ENCODE results near the gene SUPT3H.
"Not testable (repeated sequence)": the region's sequence is repeated elsewhere in the genome, so short reads cannot be mapped to it uniquely, and the experiment has no call there.

Gene SUPT3H

DNA sequence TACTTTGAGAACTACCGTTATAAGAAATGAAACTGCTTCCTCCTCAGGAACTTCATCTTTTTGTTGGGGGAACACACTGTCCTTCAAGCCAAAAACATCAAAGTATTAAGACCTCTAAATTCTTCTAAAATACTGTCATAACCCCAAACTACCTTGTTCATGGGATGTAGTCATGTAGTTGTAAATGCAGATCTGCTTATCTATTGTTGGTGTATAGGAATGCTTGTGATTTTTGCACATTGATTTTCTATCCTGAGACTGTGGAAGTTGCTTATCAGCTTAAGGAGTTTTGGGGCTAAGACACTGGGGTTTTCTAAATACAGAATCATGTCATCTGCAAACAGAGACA lies 332.5 kb downstream of the SUPT3H start:
- DNase-seq, result no peak

DNA sequence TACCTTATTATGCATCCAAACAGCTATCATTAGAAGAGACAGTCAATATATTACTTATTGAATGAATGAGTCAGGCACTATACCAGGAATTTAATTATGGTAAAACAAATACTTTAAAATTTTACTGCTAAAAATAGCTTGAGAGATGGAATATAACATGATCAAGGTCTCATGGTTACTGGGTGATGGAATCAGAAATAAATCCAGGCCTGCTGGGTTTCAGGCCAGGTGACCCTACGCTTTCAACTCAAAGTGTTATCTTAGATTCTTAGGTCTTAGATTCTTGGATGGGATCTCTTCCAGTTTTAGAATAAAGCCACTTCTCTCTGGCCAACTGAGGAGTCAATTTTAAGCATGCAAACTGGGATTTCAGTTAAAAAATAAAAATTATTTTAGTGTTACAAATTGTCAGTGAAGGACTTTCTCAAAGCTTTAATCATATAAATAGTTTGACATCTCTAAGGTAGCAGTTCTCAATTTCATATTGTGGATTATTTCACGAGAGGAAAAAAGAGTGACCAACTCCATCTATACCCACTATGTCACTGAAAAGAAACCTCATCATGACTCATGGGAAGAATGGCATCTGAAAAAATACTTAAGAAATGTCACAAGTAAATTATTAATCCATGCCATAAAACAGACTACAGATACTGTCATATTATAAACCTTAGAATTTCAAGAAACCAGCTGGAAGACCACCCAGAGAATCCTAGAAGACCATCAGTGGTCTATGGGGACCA lies 333.1 kb downstream of the SUPT3H start:
- DNase-seq, result no peak

DNA sequence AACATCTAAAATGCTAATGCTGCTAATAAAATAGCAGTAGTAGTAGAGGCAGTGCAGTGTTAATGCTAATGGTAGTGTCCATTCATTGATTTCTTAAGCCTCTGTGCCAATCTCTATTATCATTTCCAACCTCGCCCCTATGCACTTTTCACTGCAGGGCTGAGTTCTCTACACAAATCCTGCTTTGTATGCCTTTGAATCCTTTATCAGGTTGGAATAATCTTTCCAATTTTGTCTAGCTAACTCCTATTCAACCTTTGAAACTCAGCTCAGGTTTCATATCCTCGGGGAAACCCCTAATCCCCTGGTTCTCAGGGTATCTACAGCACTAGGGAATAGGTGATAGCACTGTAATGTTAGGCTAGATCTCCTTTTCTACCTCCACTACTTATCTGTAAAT lies 333.6 kb downstream of the SUPT3H start:
- DNase-seq, result no peak

DNA sequence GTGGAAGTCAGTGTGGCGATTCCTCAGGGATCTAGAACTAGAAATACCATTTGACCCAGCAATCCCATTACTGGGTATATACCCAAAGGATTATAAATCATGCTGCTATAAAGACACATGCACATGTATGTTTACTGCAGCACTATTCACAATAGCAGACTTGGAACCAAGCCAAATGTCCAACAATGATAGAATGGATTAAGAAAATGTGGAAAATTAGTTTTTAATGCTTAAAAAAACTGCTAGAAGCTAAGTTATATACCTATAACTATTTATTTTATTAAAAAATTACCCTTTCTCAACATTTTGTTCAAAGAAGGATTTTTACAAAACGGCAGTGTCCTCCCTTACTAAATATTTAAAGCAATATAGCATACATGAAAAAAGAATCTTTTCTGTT lies 335.1 kb downstream of the SUPT3H start:
- DNase-seq, result not testable (repeated sequence)

DNA sequence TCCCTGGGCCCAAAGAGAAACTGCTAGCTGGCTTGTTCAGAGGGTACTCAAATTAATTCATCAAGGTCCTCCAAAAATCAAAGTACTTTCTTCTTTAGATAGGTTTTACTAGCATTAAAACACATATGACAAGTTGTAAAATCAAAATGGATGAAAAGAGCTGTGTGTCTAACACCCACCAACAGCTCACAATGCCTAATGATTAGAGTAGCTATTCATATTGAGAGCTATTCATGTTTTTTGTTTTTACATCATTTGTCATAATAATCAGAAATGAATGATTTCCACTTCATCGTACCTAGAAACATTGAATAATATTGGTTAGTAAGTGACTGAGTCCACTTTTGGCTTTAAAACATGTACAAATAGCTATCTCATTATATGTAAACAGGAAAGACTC lies 339.5 kb downstream of the SUPT3H start:
- no peak for DNase-seq

DNA sequence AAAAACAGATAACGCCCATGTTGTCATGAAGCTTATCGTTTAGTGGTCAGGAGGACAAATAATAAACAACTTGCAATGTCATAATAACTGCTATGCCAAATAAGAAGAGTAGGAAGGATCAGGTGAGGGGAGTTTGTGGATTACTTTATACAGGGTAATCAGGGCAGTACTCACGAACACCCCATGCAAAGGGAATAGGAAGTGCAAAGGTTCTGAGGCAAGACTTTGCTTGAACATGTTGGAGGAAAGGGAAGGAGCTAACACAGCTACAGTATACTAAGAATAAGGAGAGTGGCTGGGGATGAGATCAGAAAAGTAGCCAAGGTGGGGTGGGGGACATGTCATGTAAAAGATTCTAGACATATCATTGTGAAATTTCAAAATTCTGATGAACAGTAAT lies 341.6 kb downstream of the SUPT3H start:
- DNase-seq, result no peak

DNA sequence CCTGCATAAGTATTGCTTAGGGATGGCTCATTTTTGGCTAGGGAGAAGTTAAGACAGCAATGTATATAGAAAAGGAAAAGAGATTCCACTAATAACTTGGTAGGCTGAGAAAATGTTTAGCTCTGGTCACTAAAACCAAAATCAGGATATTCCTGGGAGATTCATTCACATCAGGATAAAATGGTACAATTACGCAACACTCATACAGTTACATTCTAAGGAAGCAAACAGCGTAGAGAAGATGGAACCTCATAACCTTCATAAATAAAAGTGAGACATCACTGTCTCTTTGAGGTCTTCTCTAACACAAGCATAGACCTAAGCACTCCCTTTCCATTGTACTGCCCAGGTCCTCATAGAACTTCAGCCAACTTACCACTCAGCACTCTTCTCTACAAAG lies 345.3 kb downstream of the SUPT3H start:
- DNase-seq, result no peak

DNA sequence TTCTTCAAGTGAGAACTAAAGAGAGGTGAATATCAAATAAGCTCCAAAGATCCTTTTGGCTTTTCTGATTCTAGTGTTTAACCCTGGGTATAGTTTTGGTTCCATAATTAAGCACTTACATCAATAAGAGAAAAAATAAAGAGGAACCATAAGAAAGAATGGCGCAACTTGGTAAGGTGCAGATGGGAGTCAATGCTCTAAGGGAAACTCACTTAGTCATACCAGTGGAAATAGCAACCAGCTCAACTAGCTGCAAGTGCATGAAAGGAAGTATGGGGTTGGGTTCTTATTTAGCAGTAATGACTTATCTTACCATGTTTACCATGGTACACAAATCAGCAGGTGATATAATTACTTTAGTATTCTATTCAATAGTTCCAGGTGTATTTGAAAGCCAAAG lies 346.1 kb downstream of the SUPT3H start:
- DNase-seq, result no peak

DNA sequence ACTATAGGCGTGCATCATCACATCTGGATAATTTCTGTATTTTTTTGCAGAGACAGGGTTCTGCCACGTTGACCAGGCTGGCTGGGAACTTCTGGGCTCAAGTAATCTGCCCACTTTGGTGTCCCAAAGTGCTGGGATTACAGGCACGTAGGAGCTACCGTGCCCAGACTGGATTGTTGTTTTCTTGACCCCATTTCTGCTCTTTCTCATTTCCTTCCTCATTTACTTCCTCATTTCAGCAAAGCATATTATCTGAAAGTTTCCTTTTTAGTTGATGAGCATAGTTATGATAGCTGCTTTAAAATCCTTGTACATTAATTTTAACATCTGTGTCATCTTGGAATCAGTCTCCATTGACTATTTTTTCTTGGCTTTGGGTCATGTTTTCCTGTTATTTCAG lies 350.6 kb downstream of the SUPT3H start:
- DNase-seq, result no peak

DNA sequence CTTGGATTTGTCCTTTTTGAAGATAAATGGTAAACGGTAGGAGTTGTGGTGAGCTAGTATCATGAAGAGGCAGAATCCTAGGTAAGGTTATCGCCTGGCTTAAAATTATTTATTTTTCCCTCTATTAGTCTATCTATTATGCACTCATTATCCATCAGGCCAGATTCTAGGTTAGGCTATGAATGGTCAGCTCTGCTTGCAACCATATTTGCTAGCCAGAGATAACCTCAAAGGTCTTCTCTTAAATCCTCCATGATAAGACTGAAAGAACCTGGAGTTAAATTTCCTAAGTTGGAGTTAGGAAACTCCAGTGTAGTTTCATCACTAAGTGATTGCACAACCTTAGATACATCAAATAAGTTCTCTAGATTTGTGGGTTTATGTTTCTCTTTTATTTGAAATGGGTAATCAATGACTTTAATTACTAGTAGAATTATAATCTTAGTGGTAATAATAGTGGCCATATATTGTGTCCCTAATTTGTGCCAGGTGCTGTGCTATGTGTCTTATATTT lies 351.7 kb downstream of the SUPT3H start:
- no peak for DNase-seq

DNA sequence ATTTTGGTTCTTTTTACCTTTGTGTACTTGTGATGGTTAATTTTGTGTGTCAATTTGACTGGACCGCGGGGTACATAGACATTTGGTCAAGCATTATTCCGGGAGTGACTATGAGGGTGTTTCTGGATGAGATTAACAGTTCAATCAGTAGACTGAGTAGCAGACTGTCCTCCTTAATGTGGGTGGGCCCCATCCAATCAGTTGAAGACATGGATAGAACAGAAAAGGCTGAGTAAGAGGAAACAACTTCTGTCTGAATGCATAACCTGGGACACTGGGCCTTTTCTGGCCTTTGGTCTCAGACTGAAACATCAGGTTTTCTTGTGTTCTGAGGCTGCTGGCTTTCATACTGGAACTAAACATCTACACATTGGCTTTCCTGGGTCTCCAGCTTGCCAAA lies 353.1 kb downstream of the SUPT3H start:
- DNase-seq, result no peak

DNA sequence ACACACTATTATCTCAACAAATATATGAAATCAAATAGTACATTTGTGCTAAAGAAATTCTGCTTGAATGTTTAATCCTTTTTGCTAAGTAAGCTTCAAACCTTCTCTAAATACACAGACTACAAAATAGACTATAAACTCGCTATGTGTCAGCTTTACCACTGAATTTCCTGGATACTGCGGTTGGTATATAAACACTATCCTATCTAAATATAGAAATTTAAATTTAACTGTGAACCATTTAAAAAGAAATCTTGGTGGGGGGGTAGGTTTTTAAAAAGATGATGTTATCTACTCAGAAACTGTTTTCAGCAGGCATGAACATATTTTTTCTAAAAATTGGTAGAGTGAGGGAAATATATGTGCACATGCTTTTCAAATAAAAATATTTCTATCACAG lies 356.1 kb downstream of the SUPT3H start:
- DNase-seq, result no peak

DNA sequence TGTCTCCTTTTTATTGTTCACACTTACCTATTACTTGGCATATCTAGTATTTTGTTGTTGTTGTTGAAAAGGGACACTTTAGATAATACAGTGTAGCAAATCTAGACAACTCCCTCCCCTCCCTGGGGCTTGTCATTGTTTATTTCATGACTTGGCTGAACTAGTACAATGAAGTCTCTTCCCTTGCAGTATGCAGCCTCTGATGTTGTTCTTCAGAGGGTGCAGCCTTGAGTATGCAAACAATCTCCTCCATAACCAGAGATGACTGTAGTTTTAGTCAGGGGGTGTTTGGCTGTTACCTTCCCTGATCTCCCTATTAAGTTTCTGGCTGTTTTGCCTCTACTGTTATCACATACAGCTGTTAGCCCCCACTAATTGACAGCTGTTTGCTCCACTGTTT lies 365.0 kb downstream of the SUPT3H start:
- DNase-seq, result no peak

DNA sequence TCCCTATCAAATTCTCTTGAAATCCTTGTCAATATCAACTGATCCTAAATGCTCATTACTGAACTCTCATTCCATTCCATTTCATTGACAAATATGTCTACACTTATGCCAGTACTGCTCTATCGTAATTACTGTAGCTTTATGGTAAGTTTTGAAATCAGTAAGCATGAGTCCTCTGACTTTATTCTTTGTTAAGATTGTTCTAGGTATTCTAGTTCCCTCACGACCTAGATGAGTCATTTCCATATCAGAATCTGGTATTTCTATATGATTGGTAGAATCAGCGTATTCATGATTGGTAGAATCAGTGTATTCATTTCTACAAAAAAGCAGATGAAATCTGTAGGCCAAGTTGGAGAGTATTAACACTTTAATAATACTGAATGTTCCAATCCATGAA lies 368.2 kb downstream of the SUPT3H start:
- no peak for DNase-seq

DNA sequence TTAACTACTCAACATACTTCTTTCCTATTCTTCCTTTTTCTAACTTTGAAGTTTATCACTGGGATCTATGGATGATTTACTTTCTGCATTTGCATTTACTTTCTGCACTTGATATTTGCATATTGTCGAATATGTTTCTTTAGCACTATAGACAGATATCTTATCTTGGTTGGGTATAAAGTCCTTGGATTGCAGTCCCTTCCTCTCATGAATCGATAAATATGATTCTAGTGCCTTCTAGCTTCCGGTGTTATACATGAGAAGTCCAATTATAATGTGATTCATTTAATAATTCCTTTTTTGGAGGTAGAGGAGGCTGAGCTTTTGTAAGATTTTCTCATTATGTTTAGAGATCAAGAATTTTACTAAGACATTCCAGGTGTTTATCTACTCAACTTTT lies 370.8 kb downstream of the SUPT3H start:
- no peak for DNase-seq

DNA sequence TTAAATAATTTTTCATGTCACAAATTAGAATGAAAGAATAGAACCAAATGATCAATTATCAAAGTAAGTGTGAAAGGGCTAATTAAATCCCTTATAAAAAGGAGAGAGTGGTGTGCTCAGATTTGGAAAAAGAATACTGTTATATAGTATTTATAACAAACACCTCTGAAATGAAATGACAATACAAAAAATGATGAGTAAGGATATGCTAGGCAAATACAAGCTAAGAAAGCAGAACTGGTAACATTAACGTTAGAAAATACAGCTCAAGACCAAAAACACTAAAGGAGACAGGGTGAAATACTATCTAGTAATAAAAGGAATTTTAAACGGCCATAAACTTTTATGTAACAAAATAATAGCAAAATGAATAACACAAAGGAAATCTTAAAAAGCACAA lies 373.8 kb downstream of the SUPT3H start:
- DNase-seq, result no peak

DNA sequence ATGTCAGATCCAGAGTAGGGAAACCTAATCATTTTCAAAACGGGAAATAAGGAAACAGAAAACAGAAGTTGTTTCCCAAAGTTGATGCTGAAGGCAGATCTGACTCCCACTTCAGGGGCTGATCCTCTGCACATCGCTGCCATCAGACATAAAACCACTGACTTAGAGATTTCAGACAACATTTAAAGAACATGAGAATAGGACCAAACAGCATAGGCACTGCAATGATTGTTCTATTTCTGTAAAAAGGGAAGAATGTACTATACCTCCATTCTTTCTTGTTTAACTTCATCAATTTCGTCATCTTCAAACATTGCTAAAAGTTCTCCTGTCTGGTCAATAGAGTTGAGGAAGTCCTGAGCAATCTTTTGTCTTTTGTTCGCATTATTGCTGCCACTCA lies 374.3 kb downstream of the SUPT3H start:
- DNase-seq, result no peak

DNA sequence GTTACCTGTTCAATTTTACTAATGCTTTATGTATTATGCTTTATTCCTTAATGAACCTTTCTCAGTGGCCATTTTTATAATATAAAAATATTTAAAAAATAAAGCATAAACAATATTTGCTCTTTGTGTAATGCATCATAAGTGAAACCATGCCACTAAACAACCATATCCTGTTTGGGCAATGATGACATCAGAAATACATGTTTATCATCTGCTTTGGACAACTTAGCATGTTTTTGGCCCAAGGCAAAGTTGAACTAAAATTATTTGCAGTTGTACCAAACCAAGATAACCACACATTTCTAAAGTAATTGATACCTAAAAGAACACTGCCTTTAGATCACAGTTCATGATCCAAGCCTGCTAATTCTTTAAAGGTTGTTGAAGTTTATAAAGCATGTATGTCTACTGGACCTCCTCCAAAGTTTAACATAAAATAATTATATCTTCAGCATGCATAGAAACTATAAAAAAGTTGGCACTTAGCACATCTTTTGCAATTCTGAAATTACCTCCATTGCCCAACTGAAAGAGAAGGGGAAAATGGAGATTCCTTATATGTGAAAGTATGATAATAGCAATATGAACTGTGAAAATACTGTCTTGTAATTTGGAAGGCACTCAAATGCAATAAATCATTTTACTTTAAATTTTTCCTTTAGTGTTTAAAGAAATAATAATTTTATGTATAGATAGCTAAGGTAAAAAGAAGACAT lies 375.2 kb downstream of the SUPT3H start:
- DNase-seq, result no peak

DNA sequence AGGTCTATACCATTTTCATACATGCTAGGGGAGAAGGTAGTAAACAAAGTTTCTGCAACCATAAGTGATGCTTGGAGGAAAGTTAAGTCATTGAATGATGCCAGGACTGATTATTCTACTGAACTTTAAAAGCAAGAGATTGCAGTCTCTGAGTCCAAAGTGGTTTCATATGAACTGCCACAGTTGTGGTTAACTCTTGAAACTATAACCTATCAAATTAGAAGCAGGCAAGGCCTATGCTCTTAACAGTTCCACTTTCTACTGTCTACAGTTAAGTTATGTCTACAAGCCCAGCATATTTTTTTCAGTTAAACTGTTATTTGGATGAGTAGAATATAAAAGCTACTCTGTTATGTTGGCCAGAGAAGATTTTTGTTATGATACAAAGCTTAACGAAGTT lies 376.1 kb downstream of the SUPT3H start:
- DNase-seq, result no peak

DNA sequence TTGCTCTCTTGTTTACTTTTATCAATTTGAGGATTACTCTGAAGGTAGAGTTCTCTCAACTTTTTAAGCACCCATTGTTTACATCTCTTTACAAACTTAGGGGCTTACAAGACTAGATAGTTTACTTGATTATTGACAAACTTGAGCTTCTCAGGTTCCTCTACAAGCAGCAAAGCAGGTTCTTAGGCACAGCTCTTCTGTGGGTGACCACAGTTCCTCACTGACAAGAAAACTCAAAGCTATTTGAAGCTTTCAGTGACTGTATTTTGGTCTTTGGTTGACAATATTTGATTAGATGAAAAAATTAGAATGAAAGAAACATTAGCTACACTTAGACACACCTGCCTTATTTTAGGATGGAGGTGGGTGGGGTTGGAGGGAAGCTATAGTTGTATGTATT lies 376.9 kb downstream of the SUPT3H start:
- no peak for DNase-seq

DNA sequence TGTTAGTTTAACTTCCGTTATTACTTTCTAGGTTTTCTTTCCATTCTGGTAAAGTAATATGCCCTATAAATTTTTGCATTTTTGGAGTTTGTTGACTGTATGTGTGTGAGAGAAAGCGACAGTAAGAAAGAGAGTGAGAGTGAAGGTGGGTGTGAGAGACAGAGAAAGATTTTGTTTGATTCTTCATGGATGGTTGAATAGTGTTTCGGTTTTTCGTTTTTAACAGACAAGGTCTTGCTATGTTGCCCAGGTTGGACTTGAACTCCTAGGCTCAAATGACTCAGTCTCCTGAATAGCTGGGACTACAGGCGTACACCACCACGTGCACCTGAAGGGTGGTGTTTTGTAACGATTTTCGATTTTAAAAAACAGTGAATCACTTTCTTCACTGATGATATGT lies 378.7 kb downstream of the SUPT3H start:
- no peak for DNase-seq

DNA sequence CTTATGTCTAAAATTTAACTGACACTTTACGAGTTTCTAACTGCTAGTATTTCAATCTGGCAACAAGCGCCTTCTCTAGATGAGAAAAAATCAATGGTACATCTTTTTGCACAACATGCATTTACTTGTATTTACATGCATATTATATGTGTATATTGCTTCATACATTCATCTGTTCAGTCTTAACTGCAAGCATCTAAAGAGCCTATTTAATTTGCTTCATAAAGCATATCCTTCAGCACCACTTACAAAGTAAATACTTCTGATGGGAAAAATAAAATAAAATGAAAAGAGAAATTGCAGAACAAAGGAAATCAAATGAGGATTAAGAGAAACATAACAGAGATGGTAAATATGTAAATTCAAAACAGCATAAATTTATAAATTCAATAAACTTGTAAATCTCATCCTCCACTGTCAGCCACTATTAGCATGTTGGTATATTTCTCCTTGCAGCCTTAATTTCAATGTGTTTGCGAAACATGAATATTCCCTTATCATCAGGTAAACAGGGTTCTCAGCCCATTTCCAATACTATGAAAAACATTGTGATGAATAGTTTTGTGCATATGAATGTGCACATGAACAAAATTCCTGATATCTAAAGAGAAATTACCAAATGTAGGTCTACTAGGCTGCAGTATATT lies 382.1 kb downstream of the SUPT3H start:
- no peak for DNase-seq

DNA sequence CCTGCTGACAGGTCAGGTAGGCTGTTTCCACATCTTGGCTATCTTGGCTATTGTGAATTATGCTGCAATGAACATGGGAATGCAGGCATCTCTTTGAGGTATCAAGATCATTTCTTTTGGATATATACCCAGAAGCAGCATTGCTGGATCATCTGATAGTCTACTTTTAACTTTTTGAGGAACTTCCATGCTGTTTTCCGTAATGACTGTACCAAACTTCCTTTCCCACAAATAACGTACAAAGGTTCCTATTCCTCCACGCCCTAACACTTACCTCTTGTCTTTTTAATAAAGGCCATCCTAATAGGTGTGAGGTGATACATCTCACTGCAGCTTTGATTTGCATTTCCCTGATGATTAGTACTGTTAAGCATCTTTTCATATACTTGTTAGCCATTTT lies 388.3 kb downstream of the SUPT3H start:
- DNase-seq, result no peak

DNA sequence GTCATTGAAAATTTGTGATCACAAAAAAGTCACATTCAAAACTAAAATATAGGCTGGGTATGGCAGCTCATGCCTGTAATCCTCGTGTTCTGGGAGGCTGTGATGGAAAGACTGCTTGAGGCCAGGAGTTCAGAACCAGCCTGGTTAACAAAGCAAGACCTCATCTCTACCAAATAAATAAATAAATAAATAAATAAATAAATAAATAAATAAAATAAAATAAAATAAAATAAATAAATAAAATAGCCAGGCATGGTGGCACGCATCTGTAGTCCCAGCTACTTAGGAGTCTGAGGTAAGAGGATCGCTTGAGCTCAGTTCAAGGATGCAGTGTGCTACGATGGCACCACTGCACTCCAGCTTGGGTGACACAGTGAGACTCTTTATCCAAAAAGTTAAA lies 392.7 kb downstream of the SUPT3H start:
- DNase-seq, result no peak

All from stimulated activated CD4-positive, alpha-beta T cell treated with anti-CD3 and anti-CD28 coated beads, Interleukin-15, amount 100 ng/mL, for 24 hours (primary cell).